NCI-H146 treated with DMSO at 0.1 percent for 48 hours (cell line): ENCODE data around the gene MAN2C1.
"Not testable (repeated sequence)": the region's sequence is repeated elsewhere in the genome, so short reads cannot be mapped to it uniquely, and the experiment has no call there.

Source experiments
- DNase-seq: peaks from one replicate; lab custom pipeline; 2025; ENCODE audit not compliant: unreplicated experiment; lab: John Stamatoyannopoulos, UW

MAN2C1 gene

DNA sequence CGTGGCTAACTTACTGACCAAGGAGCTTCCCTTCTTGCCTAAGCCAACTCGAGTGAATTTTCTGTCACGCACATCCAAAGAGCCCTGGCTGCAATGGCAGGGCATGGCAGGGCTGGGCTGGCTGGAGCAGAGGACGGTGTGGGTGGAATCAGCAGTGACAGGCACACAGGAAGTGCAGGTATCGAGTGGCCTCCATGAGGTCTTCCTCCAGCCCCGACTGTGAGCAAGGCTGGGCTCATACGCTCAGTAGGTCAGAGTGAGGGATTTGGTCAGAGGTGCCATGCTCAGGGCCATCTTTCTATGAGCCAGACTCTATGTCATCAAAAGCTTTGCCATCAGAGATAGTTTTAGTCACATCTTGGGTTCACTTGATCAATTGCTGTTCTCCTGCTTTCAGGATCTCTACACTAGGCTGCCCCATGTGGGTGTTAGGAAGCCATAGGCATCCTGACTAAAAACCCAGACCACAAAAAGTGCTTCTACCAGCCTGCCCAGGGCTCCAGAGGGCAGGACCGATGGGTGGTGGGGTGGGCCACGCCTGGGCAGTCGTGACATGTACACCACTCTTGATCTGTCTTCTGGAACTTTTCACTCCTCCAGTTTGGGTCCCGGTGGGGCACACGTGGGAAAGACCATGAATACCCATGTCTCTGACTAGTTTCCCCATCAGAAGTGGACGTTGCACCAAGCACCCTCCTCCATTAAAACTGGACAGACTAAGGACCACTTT lies 55.1 kb downstream of the MAN2C1 start:
- DNase-seq = no peak

DNA sequence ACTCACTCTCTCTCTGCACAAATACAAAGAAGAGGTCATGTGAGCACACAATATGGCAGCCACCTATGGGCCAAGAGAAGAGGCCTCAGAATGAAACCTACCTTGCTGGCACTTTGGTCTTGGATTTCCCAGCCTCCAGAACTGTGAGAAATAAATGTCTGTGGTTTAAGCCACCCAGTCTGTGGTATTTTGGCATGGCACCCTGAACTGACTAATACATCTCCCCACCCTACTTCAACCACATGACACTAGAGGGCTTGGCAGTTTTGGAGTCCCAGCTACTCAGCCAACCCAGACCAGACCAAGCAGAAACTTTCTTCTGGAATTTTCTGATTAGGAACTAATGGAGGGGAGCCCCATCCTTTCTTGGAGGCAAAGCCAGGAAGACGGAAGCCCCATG lies 55.9 kb downstream of the MAN2C1 start:
- not testable (repeated sequence) for DNase-seq

DNA sequence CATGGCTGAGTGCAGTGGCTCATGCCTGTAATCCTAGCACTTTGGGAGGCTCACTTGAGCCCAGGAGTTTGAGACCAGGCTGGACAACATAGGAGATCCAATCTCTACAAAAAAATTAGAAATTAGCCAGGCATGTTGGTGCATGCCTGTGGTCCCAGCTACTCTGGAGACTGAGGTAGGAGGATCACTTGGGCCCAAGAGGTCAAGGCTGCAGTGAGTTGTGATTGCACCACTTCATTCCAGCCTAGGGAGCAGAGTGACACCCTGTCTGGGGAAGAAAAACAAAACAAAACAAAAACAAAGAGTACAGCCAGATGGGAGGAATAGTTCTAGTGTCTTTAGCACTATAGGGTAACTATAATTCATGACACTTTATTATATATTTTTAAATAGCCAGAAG lies 58.7 kb downstream of the MAN2C1 start:
- no peak for DNase-seq

DNA sequence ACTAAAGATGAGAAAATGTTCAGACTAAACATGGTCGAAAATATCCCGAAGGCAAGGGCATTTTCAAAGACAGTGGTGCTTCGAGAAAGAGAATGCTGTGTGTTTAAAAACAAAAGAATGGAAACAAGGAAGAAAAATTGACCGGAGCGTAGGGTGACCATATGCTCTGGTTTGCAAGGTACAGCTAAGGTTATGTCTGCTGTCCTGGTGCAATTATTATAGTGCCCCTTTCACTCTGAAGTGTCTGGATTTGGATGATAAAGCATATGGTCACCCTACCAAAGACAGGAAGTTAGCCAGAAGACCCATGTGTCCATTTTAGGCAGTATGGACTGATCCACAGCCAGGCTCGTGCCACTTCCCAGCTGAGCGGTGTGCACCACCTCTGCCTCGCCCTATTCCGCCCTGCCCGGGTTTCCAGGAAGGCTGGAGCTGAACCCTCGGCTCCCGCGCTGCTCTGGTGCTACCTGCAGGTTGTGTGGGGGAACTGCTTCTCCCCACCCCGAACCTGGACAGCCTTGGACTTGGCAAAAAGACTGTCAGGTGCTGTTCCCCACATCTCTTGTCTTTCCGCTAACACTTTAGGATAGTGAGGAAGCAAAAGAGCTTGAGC lies 60.5 kb downstream of the MAN2C1 start:
- peak; percentile 10 for DNase-seq

DNA sequence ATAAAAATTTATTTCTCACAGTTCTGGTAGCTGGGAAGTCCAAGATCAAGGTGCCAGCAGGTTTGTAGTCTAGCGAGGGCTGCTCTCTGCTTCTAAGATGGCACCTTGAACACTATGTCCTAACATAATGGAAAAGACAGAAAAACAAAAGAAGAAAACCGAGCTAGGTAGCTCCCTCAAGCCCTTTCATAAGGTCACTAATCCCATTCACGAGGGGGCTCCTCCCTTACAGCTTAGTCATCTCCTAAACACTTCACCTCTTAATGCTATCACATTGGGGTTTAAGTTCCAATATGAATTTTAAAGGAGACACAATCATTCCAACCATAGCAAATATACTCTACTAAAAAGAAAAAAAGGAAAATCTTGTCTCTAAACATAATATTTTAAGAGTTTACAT lies 62.2 kb downstream of the MAN2C1 start:
- no peak for DNase-seq
